ENCODE results near the gene HLA-DOB.
"Not testable (repeated sequence)": the region's sequence is repeated elsewhere in the genome, so short reads cannot be mapped to it uniquely, and the experiment has no call there.

Gene HLA-DOB

GRCh38 chr6:32809171-32809570, 7.6 kb downstream of the HLA-DOB start:
- TF ChIP-seq, protein P1, sequence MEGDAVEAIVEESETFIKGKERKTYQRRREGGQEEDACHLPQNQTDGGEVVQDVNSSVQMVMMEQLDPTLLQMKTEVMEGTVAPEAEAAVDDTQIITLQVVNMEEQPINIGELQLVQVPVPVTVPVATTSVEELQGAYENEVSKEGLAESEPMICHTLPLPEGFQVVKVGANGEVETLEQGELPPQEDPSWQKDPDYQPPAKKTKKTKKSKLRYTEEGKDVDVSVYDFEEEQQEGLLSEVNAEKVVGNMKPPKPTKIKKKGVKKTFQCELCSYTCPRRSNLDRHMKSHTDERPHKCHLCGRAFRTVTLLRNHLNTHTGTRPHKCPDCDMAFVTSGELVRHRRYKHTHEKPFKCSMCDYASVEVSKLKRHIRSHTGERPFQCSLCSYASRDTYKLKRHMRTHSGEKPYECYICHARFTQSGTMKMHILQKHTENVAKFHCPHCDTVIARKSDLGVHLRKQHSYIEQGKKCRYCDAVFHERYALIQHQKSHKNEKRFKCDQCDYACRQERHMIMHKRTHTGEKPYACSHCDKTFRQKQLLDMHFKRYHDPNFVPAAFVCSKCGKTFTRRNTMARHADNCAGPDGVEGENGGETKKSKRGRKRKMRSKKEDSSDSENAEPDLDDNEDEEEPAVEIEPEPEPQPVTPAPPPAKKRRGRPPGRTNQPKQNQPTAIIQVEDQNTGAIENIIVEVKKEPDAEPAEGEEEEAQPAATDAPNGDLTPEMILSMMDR (IDR thresholded peaks at IDR 0.05; ENCODE audit: low read length), result no peak
- TF ChIP-seq EZH2 (IDR thresholded peaks at IDR 0.05; ENCODE audit: borderline replicate concordance, low read length), result no peak
- Histone ChIP-seq H3K9ac (ENCODE audit: low read length) (no peak overlapping the region), H3K27me3 (ENCODE audit: insufficient read depth, low read length) (no peaks in the 10 kb centered on the region), H3K4me3 (ENCODE audit: low read depth, low read length, poor library complexity, severe bottlenecking) (no peak overlapping the region), H3K36me3 (ENCODE audit: insufficient read depth, low read length) (peaks cover 6% of the 10 kb centered on the region; the same call in 1 of the 2 replicates), H2AFZ (ENCODE audit: low read length) (no peak overlapping the region), H3F3A (ENCODE audit: insufficient read depth, low read length) (no peaks in the 10 kb centered on the region), H3K4me2 (ENCODE audit: low read length) (no peak overlapping the region), H3K4me1 (ENCODE audit: insufficient read depth, low read length, severe bottlenecking) (no peaks in the 10 kb centered on the region), H3K79me2 (ENCODE audit: insufficient read depth, low read length) (no peaks in the 10 kb centered on the region), H3K27ac (ENCODE audit: low read depth, low read length, poor library complexity, severe bottlenecking) (no peak overlapping the region), H3K9me3 (ENCODE audit: low read length) (no peaks in the 10 kb centered on the region), H3K9me2 (ENCODE audit: low read depth, low read length) (no peaks in the 10 kb centered on the region), H4K20me1 (ENCODE audit: insufficient read depth, low read length) (no peaks in the 10 kb centered on the region)

DNA sequence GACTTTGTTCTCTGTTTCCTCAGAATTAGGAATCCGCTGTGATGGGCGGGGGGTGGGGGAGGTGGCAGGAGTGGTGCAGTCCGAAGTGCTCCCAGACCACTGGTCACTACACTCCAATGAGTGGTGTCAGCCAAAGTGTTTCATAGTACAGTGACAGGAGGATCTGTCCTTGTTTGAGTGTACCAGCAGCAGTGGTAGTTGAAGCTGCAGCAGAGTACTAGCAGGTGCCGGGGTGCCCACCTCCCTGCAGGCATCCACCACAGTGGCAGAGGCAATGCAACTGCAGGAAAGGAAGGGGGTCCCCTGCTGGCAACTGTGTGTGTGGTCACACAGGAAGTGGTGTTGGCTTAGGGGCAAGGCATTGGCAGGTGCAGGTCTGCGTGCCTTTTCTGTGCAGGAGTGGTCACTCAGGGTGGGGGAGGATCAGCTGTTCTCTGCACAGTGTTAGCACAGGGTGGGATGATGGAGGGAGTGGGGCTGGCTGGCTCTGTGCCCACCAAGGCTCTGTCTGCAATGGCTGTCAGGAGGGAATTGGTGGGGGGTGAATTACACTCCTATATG, 9.7 kb downstream of the HLA-DOB start:
- no peak for TF ChIP-seq EZH2 (IDR thresholded peaks at IDR 0.05; ENCODE audit: borderline replicate concordance, low read length)
- TF ChIP-seq, protein P1 (IDR thresholded peaks at IDR 0.05; ENCODE audit: low read length), result peak; percentile 37
- no peak overlapping the region for H2AFZ ChIP-seq (ENCODE audit: low read length)

DNA sequence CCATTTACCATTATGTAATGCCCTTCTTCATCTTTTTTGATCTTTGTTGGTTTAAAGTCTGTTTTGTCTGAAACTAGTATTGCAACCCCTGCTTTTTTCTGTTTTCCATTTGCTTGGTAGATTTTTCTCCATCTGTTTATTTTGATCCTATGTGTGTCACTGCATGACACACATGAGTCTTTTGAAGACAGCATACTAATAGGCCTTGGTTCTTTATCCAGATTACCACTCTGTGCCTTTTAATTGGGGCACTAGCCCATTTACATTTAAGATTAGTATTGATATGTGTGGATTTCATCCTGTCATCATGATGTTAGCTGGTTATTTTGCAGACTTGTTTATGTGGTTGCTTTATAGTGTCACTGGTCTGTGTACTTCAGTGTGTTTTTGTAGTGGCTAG, 11.4 kb downstream of the HLA-DOB start:
- not testable (repeated sequence) for H3K9ac ChIP-seq (ENCODE audit: low read length); H3F3A ChIP-seq (ENCODE audit: insufficient read depth, low read length); H3K79me2 ChIP-seq (ENCODE audit: insufficient read depth, low read length); H2AFZ ChIP-seq (ENCODE audit: low read length); H3K4me2 ChIP-seq (ENCODE audit: low read length); H3K9me2 ChIP-seq (ENCODE audit: low read depth, low read length); H4K20me1 ChIP-seq (ENCODE audit: insufficient read depth, low read length); H3K4me1 ChIP-seq (ENCODE audit: insufficient read depth, low read length, severe bottlenecking); H3K27me3 ChIP-seq (ENCODE audit: insufficient read depth, low read length); H3K27ac ChIP-seq (ENCODE audit: low read depth, low read length, poor library complexity, severe bottlenecking); H3K4me3 ChIP-seq (ENCODE audit: low read depth, low read length, poor library complexity, severe bottlenecking); H3K36me3 ChIP-seq (ENCODE audit: insufficient read depth, low read length); H3K9me3 ChIP-seq (ENCODE audit: low read length)

More for the DNA sequence above, 9.7 kb downstream of the HLA-DOB start:
- no peak overlapping the region for H3K4me3 ChIP-seq (ENCODE audit: low read depth, low read length, poor library complexity, severe bottlenecking)
- H3F3A ChIP-seq (ENCODE audit: insufficient read depth, low read length), result no peaks in the 10 kb centered on the region
- no peaks in the 10 kb centered on the region for H4K20me1 ChIP-seq (ENCODE audit: insufficient read depth, low read length)
- H3K4me1 ChIP-seq (ENCODE audit: insufficient read depth, low read length, severe bottlenecking), result no peaks in the 10 kb centered on the region
- H3K9ac ChIP-seq (ENCODE audit: low read length), result no peak overlapping the region
- H3K27ac ChIP-seq (ENCODE audit: low read depth, low read length, poor library complexity, severe bottlenecking), result no peak overlapping the region
- no peaks in the 10 kb centered on the region for H3K36me3 ChIP-seq (ENCODE audit: insufficient read depth, low read length)
- no peaks in the 10 kb centered on the region; the same call in 1 of the 2 replicates for H3K27me3 ChIP-seq (ENCODE audit: insufficient read depth, low read length)
- no peaks in the 10 kb centered on the region for H3K79me2 ChIP-seq (ENCODE audit: insufficient read depth, low read length)
- no peaks in the 10 kb centered on the region for H3K9me3 ChIP-seq (ENCODE audit: low read length)
- H3K9me2 ChIP-seq (ENCODE audit: low read depth, low read length), result no peaks in the 10 kb centered on the region
- no peak overlapping the region for H3K4me2 ChIP-seq (ENCODE audit: low read length)

DNA sequence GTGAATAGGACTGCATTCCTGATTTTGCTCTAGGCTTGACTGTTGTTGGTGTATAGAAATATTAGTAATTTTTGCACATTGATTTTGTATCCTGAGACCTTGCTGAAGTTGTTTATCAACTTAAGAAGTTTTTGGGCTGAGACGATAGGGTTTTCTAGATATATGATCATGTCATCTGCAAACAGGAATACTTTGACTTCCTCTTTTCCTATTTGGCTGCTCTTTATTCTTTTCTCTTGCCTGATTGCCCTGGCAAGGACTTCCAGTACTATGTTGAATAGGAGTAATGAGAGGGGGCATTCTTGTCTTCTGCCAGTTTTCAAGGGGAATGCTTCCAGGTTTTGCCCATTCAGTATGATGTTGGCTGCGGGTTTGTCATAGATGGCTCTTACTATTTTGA, 13.4 kb downstream of the HLA-DOB start:
- H2AFZ ChIP-seq (ENCODE audit: low read length), result no peak overlapping the region
- no peaks in the 10 kb centered on the region for H4K20me1 ChIP-seq (ENCODE audit: insufficient read depth, low read length)
- no peak overlapping the region for H3K9ac ChIP-seq (ENCODE audit: low read length)
- peaks cover 6% of the 10 kb centered on the region for H3K9me3 ChIP-seq (ENCODE audit: low read length)
- H3K36me3 ChIP-seq (ENCODE audit: insufficient read depth, low read length), result no peaks in the 10 kb centered on the region; the same call in 1 of the 2 replicates
- no peaks in the 10 kb centered on the region for H3K79me2 ChIP-seq (ENCODE audit: insufficient read depth, low read length)
- no peaks in the 10 kb centered on the region; the same call in 1 of the 2 replicates for H3K27me3 ChIP-seq (ENCODE audit: insufficient read depth, low read length)
- H3K4me2 ChIP-seq (ENCODE audit: low read length), result no peak overlapping the region
- no peak overlapping the region for H3K27ac ChIP-seq (ENCODE audit: low read depth, low read length, poor library complexity, severe bottlenecking)
- H3K4me3 ChIP-seq (ENCODE audit: low read depth, low read length, poor library complexity, severe bottlenecking), result no peak overlapping the region
- no peaks in the 10 kb centered on the region for H3F3A ChIP-seq (ENCODE audit: insufficient read depth, low read length)
- no peaks in the 10 kb centered on the region for H3K4me1 ChIP-seq (ENCODE audit: insufficient read depth, low read length, severe bottlenecking)
- TF ChIP-seq, protein P1 (IDR thresholded peaks at IDR 0.05; ENCODE audit: low read length), result no peak
- no peak for TF ChIP-seq EZH2 (IDR thresholded peaks at IDR 0.05; ENCODE audit: borderline replicate concordance, low read length)
- no peaks in the 10 kb centered on the region for H3K9me2 ChIP-seq (ENCODE audit: low read depth, low read length)
